Fibroblast of lung (primary cell): ENCODE results near the gene NFE2L3. TPM values are rescaled to one million over a fixed set of nuclear protein-coding genes. Genes with fewer than 3 reads are reported as not detected.
A peak's percentile ranks its signal among the peaks of the same experiment; 100 is the strongest.

Experiments
- DNase-seq, 2 donors: peaks; one replicate each; pipeline versions ENCODE4 v3.0.0 to v3.0.0-alpha.2; 2010; ENCODE audit warnings: low read depth in 2 of 2
- H2AFZ ChIP-seq: 2 replicates; pipeline ENCODE4 v1.5.1; 2012; ENCODE audit warnings: low read length, control low read depth, inconsistent platforms
- H3K27ac ChIP-seq: 2 replicates; pipeline ENCODE4 v1.5.1; 2011; ENCODE audit warnings: low read length, control low read depth; ENCODE audit not compliant: insufficient read depth
- H3K27me3 ChIP-seq: 2 replicates; pipeline ENCODE4 v1.5.1; 2011; ENCODE audit warnings: mild to moderate bottlenecking, low read length; ENCODE audit not compliant: control insufficient read depth, insufficient read depth
- H3K36me3 ChIP-seq: 2 replicates; pipeline ENCODE4 v1.5.1; 2011; ENCODE audit warnings: low read length; ENCODE audit not compliant: control insufficient read depth, insufficient read depth
- H3K4me1 ChIP-seq: 2 replicates; pipeline ENCODE4 v1.5.1; 2011; ENCODE audit warnings: low read length; ENCODE audit not compliant: control insufficient read depth, insufficient read depth; ENCODE audit errors: extremely low read depth
- H3K4me2 ChIP-seq: 2 replicates; pipeline ENCODE4 v1.5.1; 2011; ENCODE audit warnings: low read length, control low read depth; ENCODE audit not compliant: insufficient read depth; ENCODE audit errors: extremely low read depth
- H3K4me3 ChIP-seq, 4 experiments: fragments of 200-600 bp in 1 of 4; sonication (generic) in 1 of 4; replicated peaks in 1 of 4; 2 replicates each; pipeline ENCODE4 v1.5.1; 2011 to 2016; ENCODE audit warnings: low read length in 4 of 4, low read depth in 3 of 4, mild to moderate bottlenecking in 3 of 4, control low read depth in 2 of 4, inconsistent platforms in 1 of 4, mixed read lengths in 1 of 4; ENCODE audit not compliant: insufficient read depth in 1 of 4; ENCODE audit errors: control extremely low read depth in 1 of 4
- H3K79me2 ChIP-seq: 2 replicates; pipeline ENCODE4 v1.5.1; 2012; ENCODE audit warnings: mild to moderate bottlenecking, low read length, inconsistent platforms; ENCODE audit not compliant: control insufficient read depth, insufficient read depth
- H3K9ac ChIP-seq: 2 replicates; pipeline ENCODE4 v1.5.1; 2011; ENCODE audit warnings: mild to moderate bottlenecking, low read length, control low read depth; ENCODE audit not compliant: insufficient read depth
- H3K9me3 ChIP-seq: 2 replicates; pipeline ENCODE4 v1.5.1; 2012; ENCODE audit warnings: low read depth, low read length; ENCODE audit not compliant: control insufficient read depth, insufficient read depth
- H4K20me1 ChIP-seq: 2 replicates; pipeline ENCODE4 v1.5.1; 2011; ENCODE audit warnings: low read length; ENCODE audit not compliant: control insufficient read depth, insufficient read depth; ENCODE audit errors: extremely low read depth
- CTCF ChIP-seq, 2 donors: IDR thresholded peaks in 1 of 2; conservative IDR thresholded peaks in 1 of 2; 1 replicate in 1 of 2; 2 replicates in 1 of 2; pipeline ENCODE4 v1.5.1; 2011 to 2012; ENCODE audit warnings: low read length in 2 of 2, control low read depth in 1 of 2, inconsistent platforms in 1 of 2, low read depth in 1 of 2, mild to moderate bottlenecking in 1 of 2
- EZH2 ChIP-seq: IDR thresholded peaks from 2 replicates; pipeline ENCODE4 v1.5.1; 2012; ENCODE audit warnings: low read length, control low read depth, mild to moderate bottlenecking; ENCODE audit errors: missing control alignments
- polyA plus RNA-seq, 2 donors: library from polyadenylated mRNA; depleted of rRNA in 1 of 2; stranded (reverse) in 1 of 2; unstranded in 1 of 2; fragments of >200 nt; gene quantifications; 2 replicates each; pipeline ENCODE4 v1.2.1, GENCODE V29; 2011 to 2012; ENCODE audit warnings: missing spikeins in 1 of 2
- total RNA-seq: library from RNA; depleted of rRNA; stranded (reverse); fragments of >200 nt; gene quantifications from 2 replicates; pipeline ENCODE4 v1.2.1, GENCODE V29; 2014

NFE2L3 gene
- total and polyA plus RNA-seq, 2 donors (not counting 1 experiment from before 2014, with no cell fraction given) = 5.3 to 9.1 TPM

DNA sequence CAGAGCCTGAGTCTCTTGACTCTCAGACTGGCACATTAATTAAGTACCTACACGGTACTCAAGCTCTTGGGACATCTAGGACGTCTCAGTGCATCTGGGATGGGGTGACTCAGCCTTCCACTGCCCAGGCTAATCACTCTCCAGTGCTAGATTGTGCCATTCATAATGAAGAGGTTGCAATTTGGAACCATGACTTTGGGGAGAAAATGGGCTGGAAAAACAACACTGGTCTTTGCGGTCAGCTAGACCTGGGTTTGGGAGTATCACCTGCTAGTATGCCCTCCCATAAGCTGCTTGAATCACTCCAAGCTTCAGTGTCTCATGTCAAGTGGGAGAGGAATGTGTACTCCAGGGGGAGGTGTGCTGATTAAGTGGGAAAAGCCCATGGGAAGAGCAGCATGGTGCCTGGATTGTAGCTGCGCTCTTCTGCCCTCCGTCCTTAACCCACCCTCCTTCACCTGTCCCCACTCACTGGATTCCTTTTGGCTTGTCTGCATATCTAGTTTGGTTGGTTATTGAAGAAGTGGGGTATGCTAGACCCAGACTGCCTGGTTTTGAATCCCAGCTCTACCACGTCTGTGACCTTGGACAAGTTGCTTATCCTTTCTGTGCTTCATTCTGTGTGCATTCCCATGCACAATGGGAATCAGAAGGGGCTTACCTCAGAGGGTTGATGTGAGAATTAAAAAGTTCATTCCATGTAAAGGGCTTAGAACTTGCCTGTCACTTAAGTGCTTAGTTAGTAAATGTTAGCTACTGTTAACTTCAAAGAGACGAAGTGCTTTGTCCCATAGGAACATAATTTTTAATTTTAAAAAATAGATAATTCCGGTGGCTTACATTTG lies 3.8 kb downstream of the NFE2L3 start:
- Histone ChIP-seq H2AFZ (peak overlapping the region; percentile 4), H3K27ac (peak overlapping the region; percentile 57), H3K36me3 (no peaks in the 10 kb centered on the region), H3K9ac (no peak overlapping the region), H3K27me3 (peaks cover 3% of the 10 kb centered on the region), H3K4me2 (peak overlapping the region; percentile 80), H3K4me3 (peak overlapping the region in 2 of 4 experiments; percentile 39 to 51), H4K20me1 (no peaks in the 10 kb centered on the region), H3K9me3 (no peaks in the 10 kb centered on the region), H3K4me1 (peaks cover 7% of the 10 kb centered on the region), H3K79me2 (no peaks in the 10 kb centered on the region)
- TF ChIP-seq CTCF (conservative IDR thresholded peaks at IDR 0.05 in 1 of 2, IDR thresholded peaks at IDR 0.05 in 1 of 2; ENCODE audit: low read depth in 1 of 2, low read length in 2 of 2) = no peak
- TF ChIP-seq EZH2 = no peak
- DNase-seq = peak; percentile 44 to 74

- Histone ChIP-seq H3K27ac (peak overlapping the region; percentile 68), H3K4me2 (peak overlapping the region; percentile 80), H4K20me1 (no peaks in the 10 kb centered on the region), H3K4me3 (peak overlapping the region in 2 of 4 experiments; percentile 39 to 51), H3K79me2 (no peaks in the 10 kb centered on the region), H3K9me3 (no peaks in the 10 kb centered on the region), H3K9ac (no peak overlapping the region), H3K4me1 (peaks cover 5% of the 10 kb centered on the region), H3K36me3 (no peaks in the 10 kb centered on the region), H2AFZ (no peak overlapping the region), H3K27me3 (peaks cover 3% of the 10 kb centered on the region)
- DNase-seq = peak; percentile 89 to 97
- TF ChIP-seq EZH2 (no peak), CTCF (conservative IDR thresholded peaks at IDR 0.05 in 1 of 2, IDR thresholded peaks at IDR 0.05 in 1 of 2; ENCODE audit: low read depth in 1 of 2, low read length in 2 of 2) (no peak)
Measured at GRCh38 chr7:26156451-26157420, 4.7 kb downstream of the NFE2L3 start.
